HG02943 (cell line): ENCODE measurements around the gene DEPDC5.

Source experiments
- ATAC-seq: cut with Tn5 transposase; IDR thresholded peaks from one replicate; pipeline ENCODE4 v1.9.1; 2021; ENCODE audit warnings: mild to moderate bottlenecking, low read depth, moderate library complexity; ENCODE audit not compliant: unreplicated experiment

The DEPDC5 gene

DNA sequence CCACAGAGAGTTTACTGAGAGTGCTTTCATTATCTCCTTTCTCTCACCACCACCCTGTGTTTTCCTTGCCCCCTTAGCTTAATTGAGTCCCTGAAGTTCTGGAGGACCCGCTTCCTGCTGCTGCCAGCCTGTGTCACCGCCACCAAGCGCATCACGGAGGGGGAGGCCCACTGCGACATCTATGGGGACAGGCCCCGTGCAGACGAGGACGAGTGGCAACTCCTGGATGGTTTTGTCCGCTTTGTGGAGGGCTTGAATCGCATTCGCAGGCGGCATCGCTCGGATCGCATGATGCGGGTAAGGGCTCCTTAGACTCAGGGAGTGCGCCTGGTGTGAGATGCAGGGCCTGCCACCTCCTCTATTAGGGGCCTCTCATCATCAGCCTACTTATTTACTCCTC lies 91.1 kb downstream of the DEPDC5 start:
- no peak for ATAC-seq

DNA sequence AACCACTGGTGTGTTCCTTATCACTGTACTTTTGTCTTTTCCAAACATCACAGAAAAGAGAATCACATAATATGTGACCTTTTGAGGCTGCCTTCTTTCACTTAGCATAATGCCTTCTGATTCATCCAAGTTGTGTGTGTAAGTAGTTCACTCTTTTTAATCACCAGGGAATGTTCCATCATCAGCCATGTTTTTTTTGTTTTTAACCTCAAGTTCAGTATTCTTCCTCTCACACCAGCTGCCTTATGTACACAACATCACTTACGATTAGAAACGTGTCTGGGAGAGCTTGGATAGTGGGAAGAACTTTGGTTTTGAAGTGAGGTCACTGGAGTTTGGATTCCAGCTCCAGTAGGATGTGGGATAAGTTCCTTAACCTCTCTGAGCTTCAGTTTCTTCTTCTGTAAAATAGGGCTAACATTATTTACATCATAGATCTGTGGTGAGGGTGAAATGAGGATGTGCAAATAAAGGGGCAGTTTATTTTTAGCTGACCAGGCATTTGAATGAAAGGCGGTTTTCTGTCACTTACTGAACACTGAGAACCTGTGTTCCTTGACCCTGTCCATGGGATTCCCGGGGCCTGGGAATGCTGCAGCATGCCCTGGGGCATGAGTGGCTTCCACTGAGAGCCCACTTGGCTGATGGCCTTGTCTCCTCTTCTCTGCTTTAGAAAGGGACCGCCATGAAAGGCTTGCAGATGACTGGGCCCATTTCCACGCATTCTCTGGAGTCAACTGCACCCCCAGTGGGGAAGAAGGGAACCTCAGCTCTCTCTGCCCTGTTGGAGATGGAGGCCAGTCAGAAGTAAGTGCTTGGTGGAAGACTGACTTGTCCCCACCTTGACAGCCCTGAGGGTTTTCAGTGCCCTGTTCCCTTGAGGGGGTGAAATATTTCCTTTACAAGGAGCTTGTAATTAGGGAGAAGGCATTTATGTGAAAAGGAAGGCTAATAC lies 92.6 kb downstream of the DEPDC5 start:
- no peak for ATAC-seq

DNA sequence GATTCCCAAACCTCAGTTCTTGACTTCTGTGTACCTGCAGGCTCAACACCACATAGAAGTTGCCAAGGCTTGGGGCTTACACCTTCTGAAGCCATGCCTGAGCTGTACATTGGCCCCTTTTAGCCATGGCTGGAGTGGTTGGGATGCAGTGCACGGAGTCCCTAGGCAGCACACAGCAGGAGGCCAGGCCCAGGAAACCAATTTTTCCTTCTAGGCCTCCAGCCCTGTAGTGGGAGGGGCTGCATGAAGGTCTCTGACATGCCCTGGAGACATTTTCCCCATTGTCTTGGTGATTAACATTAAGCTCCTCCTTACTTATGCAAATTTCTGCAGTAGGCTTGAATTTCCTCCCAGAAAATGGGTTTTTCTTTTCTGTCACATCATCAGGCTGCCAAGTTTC lies 94.6 kb downstream of the DEPDC5 start:
- no peak for ATAC-seq

DNA sequence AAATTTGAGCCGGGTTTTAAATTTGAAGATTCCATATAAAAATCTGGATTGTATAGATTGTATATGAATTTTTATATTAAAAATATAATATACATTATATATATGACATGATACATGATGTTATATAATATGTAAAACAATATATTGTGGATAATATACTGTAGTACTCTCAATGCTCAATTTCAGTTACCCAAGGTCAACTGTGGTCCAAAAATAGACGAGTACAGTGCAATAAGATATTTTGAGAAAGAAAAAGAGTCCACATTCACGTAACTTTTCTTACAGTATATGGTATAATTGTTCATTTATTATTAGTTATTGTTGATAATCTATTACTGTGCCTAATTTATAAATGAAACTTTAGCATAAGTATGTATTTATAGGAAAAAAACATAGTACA lies 96.3 kb downstream of the DEPDC5 start:
- no peak for ATAC-seq

DNA sequence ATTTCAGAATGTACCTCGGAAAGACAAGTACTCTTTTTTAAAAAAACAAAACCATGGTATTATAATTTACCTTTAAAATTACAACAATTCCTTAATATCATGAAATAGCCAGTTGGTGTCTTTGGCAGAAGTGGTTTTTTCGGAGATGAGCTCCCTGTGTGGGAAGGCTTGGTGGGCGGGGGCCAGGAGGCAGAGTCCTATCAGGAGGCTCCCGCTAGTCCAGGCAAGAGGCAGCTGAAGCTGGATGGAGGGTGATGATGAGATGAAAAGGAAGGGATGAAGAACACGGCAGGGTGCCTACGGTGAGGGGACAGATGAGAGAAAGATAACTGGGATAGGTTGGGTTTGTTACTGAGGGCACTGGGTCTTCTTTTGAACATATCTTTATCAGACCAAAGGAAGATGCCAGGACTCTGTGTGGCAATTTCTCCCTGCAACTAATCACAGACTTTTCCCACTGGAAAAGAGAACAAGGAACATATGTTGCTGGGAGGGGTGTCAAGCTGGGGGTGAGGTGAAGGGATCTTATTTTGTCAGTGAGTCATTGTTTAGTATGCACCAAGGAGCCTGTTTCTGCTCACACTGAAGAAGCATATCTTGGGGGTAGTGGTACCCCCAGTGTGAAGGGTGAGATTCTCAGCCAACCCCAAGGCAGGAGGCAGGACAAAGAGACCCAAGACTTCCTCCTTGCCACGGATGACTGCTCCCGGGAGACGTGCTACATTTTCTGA lies 99.0 kb downstream of the DEPDC5 start:
- ATAC-seq: no peak

DNA sequence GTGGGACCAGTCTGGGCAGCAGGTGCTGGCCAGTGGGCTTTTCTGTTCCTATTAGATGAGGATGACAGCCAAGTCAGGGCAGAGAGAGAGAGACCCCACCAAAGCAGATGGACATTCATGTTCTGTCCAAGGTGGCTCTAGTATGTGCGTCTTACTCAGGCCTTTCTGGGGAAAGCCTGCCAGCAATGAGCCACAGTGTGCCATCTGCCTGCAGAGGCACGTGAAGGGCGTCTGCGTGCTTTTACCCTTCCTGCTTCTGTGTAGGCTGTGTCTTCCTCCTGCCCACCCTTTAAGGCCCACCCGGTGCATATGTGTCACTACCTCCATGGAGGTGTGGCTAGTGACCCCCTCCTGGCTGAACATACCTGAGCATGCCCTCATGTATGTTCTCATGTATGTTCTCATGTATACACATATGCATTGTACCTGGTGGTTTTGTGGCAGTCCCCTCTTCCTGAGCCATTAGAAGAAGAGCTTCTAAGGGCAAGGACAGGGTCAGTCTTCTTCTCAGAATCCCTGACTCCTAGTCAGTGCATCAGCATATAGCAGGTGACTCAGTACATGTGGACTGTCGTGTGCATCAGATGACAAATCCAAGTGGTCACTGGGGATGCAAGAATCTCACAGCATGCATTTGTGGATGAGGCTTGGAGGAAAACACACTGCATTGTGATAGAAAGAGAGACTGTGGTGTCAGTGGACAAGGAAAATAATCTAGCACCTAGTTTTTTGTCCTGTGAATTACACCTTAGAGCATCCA lies 100.1 kb downstream of the DEPDC5 start:
- no peak for ATAC-seq

DNA sequence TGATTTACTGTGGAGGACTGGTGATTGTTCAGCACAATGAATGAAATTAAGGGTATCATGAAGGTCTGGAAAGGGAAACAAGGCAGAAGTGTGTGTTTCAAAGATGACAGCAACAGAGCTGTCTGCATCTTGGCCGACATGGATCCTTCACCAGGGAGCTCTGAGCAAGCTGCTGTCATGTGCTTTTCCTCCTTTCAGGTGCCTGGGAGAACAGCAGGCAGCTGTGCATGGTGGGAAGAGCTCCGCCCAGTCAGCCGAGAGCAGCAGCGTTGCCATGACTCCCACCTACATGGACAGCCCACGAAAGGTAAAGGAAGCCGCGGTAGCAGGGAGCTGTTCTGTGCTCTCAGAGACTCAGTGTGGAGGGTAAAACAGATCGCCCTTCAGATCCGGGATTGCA lies 103.4 kb downstream of the DEPDC5 start:
- no peak for ATAC-seq

DNA sequence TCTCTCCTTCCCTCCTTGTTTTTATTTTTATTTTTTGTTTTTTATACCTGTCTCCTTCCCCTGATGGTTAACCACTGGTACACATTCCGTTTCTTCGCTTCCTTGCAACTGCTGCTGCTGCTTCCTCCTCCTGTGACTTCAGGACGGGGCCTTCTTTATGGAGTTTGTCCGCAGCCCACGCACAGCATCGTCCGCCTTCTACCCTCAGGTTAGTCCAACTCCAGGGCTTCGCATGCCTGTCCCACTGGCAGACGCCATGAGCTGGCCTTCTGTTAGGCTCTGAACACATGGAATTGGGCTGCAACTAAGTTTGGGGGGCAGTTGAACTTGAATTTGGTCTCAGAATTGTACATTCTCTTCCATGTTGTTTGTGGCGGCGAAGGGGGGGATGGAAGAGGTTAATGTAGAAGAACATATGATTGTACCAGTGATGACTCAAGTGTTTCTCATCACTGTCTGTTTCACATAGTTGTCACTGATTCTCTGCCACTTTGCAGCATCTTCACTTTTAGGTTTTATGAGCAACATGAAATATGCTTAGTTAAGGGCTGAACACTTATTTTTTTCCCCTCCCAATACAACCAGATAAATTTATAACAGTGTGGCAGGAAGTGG lies 107.5 kb downstream of the DEPDC5 start:
- ATAC-seq: no peak

DNA sequence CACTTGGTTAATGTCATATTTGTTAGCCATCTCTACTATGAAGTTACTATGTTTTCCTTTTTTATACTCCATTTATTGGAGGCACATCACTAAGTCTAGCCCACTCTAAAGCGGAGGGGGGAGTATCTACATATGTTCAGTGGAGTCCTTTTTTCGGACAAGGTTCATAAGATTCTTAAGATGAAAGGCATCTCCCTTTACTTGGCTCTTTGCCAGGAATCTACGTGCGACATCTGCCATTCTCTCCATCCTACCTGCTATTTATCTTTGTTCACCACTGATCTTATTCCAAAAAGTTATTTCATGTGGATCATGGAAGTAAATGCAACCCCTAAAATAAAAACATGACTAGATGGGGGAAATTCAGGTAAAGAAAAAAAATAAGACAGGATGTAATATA lies 113.1 kb downstream of the DEPDC5 start:
- ATAC-seq: no peak

DNA sequence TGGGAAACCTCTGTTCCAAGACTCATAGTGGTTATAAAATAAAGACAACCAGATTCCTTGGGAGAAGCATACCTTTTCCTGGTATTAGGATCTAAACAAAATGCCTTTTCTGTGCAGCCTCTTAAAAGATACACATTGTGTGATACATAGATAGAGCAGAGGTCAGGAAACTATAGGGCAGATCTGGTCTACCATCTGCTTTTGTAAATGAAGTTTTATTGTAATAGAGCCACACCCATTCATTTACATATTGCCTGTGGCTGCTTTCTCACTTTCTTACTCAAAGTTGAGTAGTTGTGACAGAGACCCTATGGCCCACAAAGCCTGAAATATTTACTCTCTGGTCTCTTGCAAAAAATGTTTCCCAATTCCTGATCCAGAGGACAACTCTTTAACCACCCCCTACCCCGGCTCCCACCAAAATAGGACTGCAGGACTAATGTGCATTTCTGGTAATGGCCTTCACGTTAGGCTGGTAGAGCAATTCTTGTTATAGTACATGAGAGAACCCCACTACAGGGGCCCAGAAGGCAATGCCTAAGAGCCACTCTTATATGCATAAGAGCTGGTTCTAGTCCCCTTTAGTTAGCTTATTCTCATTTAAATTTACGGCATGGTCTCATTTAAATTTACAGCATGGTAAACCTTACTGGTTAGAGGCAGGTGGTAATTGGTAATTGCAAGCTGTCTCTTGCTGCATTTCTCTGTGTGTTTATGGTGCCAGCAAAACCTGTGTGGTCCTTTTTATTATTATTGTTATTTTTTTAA lies 113.8 kb downstream of the DEPDC5 start:
- no peak for ATAC-seq

DNA sequence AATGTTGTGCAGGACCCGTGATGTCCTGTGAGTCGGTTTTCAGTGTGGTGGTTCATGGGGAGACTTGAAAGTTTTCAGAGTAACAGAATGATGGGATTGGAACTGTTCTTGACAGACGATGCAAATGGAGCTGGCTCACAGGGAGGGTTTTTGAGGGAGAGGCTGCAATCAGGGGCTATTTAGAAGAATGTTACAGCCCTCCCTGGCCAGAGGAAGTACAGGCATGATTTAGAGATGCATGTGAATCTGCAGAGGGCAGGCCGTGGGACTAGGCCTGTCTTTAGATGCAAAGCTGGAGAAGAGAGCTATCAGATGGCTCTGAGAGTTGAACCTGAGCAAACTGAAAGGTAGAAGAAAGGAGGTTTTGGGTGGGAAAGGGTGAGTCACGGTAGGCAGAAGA lies 115.9 kb downstream of the DEPDC5 start:
- ATAC-seq: no peak

DNA sequence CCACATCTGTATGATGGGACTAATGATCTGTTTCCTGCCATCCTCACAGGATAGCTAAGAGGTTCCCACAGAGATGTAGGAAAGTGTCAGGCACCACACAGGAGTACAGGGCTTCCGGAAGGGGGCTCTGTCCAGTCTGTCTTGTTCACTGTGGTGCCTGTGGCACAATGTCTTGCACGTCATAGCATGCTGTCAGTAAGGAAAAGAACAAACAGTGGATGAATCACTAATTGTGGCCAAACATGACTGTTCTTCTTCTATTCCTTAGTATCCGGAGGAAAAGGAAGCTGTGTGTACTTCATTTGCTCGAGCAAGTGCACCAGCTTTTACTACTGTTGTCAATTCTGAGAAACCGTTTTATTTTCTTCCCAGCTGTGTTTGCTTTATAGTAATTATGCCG lies 117.1 kb downstream of the DEPDC5 start:
- ATAC-seq: no peak

DNA sequence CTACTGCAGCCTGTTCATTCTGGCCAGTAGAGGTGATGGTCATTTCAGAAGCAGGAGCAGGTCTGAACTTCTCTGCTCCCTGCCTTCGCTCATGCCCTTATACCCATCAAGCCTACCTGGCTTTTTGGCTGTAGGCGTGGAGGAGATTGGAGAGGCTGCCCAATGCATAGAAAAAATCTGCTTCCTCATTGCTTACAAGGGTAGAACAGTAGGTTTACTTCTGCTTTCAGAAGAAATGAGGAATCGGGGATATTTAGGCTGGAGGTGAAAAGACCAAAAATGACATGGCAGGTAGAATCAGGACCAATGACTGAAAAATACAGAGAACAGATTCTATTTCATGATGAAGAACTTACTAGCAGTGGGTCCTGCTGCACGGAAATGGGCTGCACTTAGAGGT lies 117.7 kb downstream of the DEPDC5 start:
- no peak for ATAC-seq

DNA sequence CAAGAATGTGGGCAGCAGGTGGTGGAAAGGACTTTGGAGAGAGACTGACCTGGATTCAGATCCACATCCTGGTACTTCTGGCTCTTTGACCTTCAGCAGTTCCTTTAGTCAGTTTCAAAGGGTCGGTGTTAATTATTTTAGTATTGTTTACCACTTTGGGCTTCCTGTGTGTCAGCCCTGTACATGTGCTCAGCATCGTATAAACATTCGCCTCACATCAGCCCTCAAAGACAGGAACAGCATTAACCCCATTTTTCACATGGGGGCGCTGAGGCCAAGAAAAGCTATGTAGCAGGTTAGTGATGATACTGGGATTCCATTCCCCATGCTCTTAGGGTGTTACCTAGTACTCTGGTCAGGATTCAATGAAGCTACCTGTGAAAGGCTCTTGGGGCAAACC lies 118.4 kb downstream of the DEPDC5 start:
- no peak for ATAC-seq

DNA sequence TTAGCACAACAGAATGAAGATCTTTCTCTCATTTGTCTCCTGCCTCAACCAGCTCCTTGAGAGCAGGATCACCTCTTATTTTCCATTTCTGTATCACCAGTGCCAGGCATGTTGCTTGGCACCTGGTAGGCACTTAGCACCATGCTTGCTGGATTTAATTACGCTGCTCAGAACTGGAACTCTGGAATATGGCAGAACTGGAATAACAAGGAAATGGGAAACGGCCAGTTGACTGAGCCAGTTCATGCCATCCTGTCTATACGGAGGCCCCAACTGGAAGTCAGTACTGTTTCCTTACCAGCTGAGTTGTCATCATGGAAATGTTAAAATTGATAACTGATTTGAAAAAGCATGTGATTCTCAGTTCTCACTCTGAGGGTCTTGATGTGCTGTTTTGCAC lies 121.0 kb downstream of the DEPDC5 start:
- no peak for ATAC-seq

DNA sequence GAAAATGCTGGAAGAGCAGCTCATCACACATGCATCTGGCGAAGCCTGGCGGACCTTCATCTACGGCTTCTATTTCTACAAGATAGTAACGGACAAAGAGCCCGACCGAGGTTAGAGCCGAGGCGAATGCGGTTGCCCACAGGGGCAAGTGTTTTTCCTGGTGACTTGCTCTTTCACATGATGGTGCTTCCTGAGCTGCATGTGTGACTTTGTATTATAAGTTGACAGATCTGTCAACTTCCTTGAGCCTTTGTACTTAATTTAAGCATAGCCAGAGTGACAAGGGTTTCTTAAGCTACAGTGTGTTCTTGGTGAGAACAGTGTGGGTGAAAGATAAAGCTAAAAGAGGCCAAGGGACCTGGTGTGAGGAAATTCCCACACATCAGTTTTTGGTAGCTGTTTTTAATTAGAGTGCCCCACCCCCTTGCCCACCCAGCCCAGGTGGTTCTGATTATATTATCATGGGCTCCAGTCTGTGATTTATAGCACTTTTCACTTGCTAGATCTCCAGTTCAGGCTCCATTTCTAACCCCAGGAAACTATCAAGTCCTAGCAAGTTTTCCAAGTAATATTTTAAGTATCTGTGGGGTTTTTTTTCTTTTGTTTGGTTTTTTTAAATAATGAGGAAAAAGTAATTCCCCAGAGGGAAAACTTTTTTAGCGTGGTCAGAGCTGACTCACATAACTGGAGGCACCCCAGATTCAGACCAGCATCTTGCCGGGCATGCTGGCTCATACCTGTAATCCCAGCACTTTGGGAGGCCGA lies 122.5 kb downstream of the DEPDC5 start:
- no peak for ATAC-seq

DNA sequence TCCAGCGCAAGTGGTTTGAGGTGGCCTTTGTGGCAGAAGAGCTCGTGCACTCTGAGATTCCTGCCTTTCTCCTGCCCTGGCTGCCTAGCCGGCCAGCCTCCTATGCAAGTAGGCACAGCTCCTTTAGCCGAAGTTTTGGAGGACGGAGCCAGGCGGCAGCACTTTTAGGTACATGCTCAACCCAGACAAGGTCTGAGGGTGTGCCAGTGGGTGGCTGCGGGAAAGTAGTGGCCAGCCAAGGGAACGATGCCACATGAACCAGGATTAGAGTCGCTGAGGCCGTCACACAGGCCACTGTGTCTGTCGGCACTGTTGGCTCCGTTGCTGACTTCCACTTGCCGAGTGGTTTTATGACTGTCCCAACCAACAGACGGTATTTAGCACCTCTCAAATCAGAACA lies 125.8 kb downstream of the DEPDC5 start:
- no peak for ATAC-seq

DNA sequence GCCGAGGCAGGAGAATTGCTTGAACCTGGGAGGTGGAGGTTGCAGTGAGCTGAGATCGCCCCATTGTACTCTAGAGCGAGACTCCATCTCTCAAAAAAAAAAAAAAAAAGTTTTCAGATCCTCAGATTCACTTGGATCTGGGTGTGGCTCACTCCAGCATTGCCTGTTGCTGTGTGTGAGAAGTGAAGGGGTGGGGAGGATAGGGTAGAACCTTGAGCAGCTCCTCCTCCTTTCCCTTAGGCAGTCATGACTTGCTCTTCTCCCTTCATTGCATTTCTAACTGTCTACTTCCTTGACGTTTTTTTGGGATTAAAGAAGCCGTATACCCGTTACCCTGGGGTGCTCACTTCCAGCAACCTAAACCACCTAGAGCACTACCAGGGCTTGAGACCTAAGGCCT lies 127.4 kb downstream of the DEPDC5 start:
- ATAC-seq: no peak

DNA sequence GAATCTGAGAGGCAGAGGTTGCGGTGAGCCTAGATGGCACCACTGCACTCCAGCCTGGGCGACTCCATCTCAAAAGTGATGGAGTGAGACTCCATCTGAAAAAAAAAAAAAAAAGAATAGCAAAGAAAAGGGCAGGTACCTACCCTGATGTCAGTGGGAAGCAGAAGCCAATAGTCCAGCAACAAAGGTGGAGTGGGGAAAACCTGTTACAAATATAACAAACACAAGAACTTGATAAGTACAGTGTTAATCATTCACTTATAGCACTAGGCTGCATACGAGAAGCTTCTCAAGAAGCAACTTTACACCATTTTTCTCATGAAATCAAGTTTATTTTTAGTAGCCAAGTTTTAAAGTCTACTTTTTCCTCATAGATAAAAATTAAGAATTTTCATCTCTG lies 128.0 kb downstream of the DEPDC5 start:
- no peak for ATAC-seq
